Erythroblast (primary cell): ENCODE data around the gene KAT2B.

Experiments used
- GATA1 ChIP-seq: IDR thresholded peaks from 2 replicates; pipeline ENCODE4 v1.6.1; 2011; ENCODE audit warnings: low read depth, mild to moderate bottlenecking, control low read depth, low read length, moderate library complexity
- POLR2A ChIP-seq: IDR thresholded peaks from 2 replicates; pipeline ENCODE4 v1.6.1; 2011; ENCODE audit warnings: mild to moderate bottlenecking, low read length

- TF ChIP-seq POLR2A = no peak
- TF ChIP-seq GATA1 = no peak
Observed at GRCh38 chr3:20066079-20066478, 25.8 kb downstream of the KAT2B start.
